Naive thymus-derived CD8-positive, alpha-beta T cell (primary cell): ENCODE results near the gene CACNA1E. TPM values are rescaled to one million over a fixed set of nuclear protein-coding genes. Genes with fewer than 3 reads are reported as not detected.
"Not testable (repeated sequence)": the region's sequence is repeated elsewhere in the genome, so short reads cannot be mapped to it uniquely, and the experiment has no call there.

ENCODE experiments used
- ATAC-seq, 2 donors: fragments of 150-1000 bp; cut with Tn5 transposase in 1 of 2; sonication (Bioruptor Pico), chemical (Tn5 transposase) in 1 of 2; 1 replicate in 1 of 2; 2 replicates in 1 of 2; pipeline ENCODE4 v1.10.0; 2021; ENCODE audit warnings: mild to moderate bottlenecking in 2 of 2, moderate library complexity in 2 of 2
- POLR2A ChIA-PET: fragments of 350-600 bp; sonication (Branson Sonifier 250); formaldehyde crosslinking; loops from one replicate; lab custom pipeline; 2021; ENCODE audit warnings: antibody characterized with exemption; lab: Charles Lee
- DNase-seq, 10 donors: peaks; one replicate each; pipeline versions ENCODE4 v3.0.0 to v3.0.0-alpha.2; 2020 to 2022
- H3K27ac Mint-ChIP-seq, 10 donors: one replicate each; pipeline ENCODE4 v1.8.0; 2020 to 2022; ENCODE audit warnings: mild to moderate bottlenecking in 10 of 10, mixed read lengths in 10 of 10, moderate library complexity in 4 of 10, inconsistent platforms in 1 of 10
- H3K27me3 Mint-ChIP-seq, 5 donors: one replicate each; pipeline ENCODE4 v1.8.0; 2021 to 2022; ENCODE audit warnings: mixed read lengths in 5 of 5
- H3K36me3 Mint-ChIP-seq, 3 donors: one replicate each; pipeline ENCODE4 v1.8.0; 2020 to 2022; ENCODE audit warnings: mixed read lengths in 3 of 3, mild to moderate bottlenecking in 2 of 3, inconsistent platforms in 1 of 3
- H3K4me1 Mint-ChIP-seq, 4 donors: one replicate each; pipeline ENCODE4 v1.8.0; 2021 to 2022; ENCODE audit warnings: mixed read lengths in 4 of 4
- H3K4me3 Mint-ChIP-seq, 10 donors: one replicate each; pipeline ENCODE4 v1.8.0; 2020 to 2022; ENCODE audit warnings: mild to moderate bottlenecking in 10 of 10, mixed read lengths in 10 of 10, moderate library complexity in 6 of 10, inconsistent platforms in 1 of 10
- H3K9me3 Mint-ChIP-seq, 9 donors: one replicate each; pipeline ENCODE4 v1.8.0; 2020 to 2022; ENCODE audit warnings: mixed read lengths in 9 of 9, mild to moderate bottlenecking in 3 of 9, inconsistent platforms in 1 of 9, moderate library complexity in 1 of 9
- polyA plus RNA-seq, 3 donors: library from polyadenylated mRNA; unstranded; fragments of 300-500 nt; fragmentation: Illumina TruSeq; gene quantifications; one replicate each; pipeline ENCODE4 v1.2.3, GENCODE V29; 2021
- total RNA-seq, 8 experiments: library from RNA in 2 of 8; stranded (reverse) in 2 of 8; gene quantifications; one replicate each; pipeline ENCODE4 v1.2.3 and lab custom pipeline; 2021 to 2026

The CACNA1E gene
- total and polyA plus RNA-seq, 5 experiments from 2014 or later = not detected

DNA sequence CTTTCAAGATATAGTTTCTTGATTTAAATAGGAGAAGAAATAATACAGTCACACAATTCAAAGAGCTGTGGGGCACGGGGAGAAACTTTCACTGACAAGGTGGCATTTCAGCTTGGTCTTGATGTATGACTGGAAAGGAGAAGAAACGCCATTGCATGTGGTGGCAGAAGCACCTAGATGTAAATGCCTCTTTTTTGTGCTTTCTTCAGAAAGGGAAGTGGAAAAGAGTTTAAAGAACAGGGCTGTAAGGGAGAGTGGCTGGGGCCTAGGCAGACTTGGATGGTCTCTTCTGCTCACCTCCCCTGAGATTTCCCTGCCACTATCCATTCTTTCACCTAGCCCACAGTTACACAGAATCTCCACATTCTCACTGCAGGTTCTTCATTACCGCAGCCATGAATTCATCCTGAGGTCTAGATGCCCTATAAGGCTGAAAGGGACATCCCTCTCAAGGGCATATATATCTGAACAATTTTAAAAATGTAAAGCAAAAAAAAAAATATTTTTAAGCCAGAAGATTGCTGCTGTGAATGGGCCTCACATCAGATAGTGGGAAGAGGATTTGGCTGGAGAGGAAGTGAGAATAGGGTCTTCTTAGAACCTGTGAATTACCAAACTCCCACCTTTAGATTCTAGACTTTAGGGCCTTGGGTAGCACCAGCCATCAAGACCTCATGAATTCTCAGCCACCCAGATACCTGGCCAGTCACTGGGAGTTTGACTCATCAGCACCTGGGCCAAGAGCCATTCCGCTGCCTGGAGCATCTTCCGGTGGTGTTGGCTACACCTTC, 23.4 kb downstream of the CACNA1E start:
- Mint-ChIP-seq H3K4me1 (peaks cover 0 to 12% (median 0%) of the 10 kb centered on the region in 4 donors), H3K27me3 (peaks cover 5 to 61% (median 15%) of the 10 kb centered on the region in 5 donors), H3K36me3 (no peaks in the 10 kb centered on the region), H3K27ac (no peak overlapping the region), H3K4me3 (no peak overlapping the region), H3K9me3 (no peaks in the 10 kb centered on the region)
- POLR2A ChIA-PET = no interaction called here
- ATAC-seq (no peak), DNase-seq (no peak)

DNA sequence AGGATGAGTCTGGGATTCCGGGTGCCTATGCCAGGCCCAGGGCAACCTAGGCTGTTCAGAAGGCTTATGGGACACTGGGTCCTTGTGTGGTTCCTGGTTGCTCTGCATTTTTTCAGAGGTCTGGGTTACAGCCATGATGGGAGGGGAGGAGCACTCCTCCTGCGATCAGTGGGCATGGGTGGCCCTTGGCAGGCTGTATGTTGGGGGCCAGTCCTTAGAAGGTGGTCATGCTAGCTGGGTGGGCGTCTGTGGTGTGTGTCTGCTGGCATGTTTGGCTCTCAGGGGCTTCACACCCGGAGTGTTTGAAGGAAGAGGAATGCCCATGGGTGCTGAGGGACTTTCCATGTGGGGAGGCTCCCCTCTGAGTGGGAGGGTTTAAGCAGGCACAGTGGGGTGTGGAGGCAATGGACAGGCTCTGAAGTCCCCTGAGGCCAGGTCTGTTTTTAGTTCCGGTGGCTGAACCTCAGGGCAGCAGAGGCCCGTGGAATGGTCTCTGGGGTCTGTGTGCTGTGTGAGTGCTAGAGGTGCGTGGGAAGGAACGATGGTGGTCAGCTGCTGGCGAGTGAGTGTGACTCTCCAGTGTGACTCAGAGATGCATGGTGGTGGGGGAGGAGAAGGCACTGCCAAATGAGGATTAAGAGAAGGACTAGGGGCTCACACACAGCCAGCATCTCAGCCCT, 25.3 kb downstream of the CACNA1E start:
- DNase-seq (no peak), ATAC-seq (no peak)
- H3K9me3 Mint-ChIP-seq = no peaks in the 10 kb centered on the region
- H3K4me1 Mint-ChIP-seq = peaks cover 0 to 12% (median 0%) of the 10 kb centered on the region in 4 donors
- H3K27ac Mint-ChIP-seq = no peak overlapping the region
- POLR2A ChIA-PET = no interaction called here
- no peak overlapping the region for H3K4me3 Mint-ChIP-seq
- no peaks in the 10 kb centered on the region for H3K36me3 Mint-ChIP-seq
- peaks cover 6 to 51% (median 13%) of the 10 kb centered on the region in 5 donors for H3K27me3 Mint-ChIP-seq

DNA sequence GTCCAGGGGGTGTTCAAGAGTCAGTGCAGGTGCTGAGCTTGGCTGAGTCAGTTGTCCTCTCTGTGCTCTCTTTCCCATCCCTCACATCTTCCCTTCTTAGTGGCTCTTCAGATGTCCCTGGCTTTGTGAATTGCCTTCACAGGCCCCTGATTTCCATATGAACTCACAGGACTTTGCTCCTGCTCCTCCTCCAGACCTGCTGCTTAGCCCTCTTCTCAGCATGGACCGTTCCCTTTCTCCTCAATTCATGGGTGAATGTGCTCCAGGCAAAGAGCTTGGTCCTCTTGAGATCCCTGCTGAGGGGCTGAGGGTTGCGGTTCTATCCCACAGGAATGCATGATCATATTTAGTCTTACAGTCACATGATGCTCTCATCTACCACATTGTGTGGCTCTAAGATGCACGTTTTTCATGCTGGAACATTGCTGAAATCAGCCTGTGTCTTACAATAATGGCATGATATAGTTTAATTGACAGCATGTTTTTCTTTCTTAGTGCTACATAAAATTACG, 30.5 kb downstream of the CACNA1E start:
- Mint-ChIP-seq H3K36me3 (no peaks in the 10 kb centered on the region), H3K4me1 (no peaks in the 10 kb centered on the region), H3K27ac (no peak overlapping the region), H3K27me3 (peaks cover 10 to 44% (median 19%) of the 10 kb centered on the region in 5 donors), H3K4me3 (no peak overlapping the region), H3K9me3 (no peaks in the 10 kb centered on the region)
- no peak for DNase-seq
- POLR2A ChIA-PET = no interaction called here
- no peak for ATAC-seq

DNA sequence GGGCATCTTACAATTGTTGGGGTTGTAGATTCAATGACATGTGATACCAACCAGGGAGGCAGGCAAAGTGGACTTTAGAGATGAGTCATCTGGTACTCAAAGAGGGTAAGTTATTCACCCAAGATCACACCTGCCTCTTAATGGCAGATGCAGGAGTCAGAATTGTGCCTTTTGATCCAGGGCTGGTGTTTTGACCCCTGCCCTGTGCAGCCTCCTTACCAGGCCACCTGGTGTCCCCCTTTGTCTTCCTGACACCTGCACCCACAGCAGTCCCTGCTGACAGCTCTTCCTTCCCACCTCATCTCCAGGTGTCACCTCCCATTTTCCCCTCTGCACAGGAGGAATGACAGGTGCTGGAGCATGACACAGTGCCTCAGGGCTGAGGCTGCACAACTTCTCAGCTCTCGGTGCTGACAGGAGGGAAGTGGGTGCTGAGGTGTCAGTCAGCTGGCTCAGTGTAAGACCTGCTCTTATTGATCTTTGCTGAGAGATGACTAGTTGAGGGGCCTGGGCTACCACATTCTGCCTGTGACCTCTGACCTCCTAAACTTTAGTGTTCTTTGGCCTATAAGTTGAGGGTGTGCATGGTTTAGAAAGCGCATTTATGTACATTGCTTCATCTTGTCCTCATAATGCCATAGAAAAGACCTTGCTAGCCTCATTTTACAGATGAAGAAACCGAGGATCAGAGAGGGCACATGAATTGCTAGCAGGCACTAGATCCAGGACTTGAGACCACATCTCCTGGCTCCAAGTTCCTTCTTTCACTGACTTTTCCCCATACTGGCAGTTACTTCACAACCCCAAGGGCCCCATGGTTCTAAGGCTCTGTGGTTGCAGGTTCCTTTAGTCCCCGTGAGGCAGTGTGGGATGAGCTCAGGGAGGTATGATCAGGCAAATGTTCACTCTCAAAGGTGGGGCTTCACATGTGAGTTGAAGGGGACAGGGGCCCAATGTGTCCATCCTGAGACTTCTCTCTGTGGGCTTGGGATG, 31.3 kb downstream of the CACNA1E start:
- Mint-ChIP-seq H3K4me3 (no peak overlapping the region), H3K9me3 (no peaks in the 10 kb centered on the region), H3K36me3 (no peaks in the 10 kb centered on the region), H3K27ac (no peak overlapping the region), H3K4me1 (no peaks in the 10 kb centered on the region), H3K27me3 (peaks cover 10 to 37% (median 19%) of the 10 kb centered on the region in 5 donors)
- ATAC-seq (no peak), DNase-seq (no peak)
- POLR2A ChIA-PET = no interaction called here

DNA sequence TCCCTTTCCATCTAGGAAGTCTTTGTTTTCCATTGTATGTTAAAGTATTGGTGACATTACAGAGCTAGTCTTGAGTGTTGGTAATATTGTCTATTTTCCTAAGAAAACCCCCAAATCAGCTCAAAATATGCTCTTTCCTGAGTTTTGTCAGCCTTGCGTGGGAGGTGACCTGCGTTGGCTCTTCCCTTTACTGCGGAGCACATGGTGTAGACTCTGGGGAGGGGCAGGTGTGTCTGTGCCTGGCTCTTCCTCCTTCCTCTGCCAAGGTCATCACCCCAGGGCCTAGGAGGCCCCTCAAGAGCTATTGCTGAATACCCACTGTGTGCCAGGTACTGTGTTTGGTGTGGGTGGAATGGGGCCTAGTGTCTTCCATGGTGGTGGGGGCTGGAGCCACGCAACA, 33.4 kb downstream of the CACNA1E start:
- Mint-ChIP-seq H3K4me1 (no peaks in the 10 kb centered on the region), H3K36me3 (no peaks in the 10 kb centered on the region), H3K27me3 (peaks cover 3 to 19% (median 10%) of the 10 kb centered on the region in 5 donors), H3K4me3 (no peak overlapping the region), H3K27ac (peak overlapping the region in 1 of 10 donors; percentile 52), H3K9me3 (no peaks in the 10 kb centered on the region)
- ATAC-seq = no peak
- no peak for DNase-seq
- POLR2A ChIA-PET = no interaction called here

DNA sequence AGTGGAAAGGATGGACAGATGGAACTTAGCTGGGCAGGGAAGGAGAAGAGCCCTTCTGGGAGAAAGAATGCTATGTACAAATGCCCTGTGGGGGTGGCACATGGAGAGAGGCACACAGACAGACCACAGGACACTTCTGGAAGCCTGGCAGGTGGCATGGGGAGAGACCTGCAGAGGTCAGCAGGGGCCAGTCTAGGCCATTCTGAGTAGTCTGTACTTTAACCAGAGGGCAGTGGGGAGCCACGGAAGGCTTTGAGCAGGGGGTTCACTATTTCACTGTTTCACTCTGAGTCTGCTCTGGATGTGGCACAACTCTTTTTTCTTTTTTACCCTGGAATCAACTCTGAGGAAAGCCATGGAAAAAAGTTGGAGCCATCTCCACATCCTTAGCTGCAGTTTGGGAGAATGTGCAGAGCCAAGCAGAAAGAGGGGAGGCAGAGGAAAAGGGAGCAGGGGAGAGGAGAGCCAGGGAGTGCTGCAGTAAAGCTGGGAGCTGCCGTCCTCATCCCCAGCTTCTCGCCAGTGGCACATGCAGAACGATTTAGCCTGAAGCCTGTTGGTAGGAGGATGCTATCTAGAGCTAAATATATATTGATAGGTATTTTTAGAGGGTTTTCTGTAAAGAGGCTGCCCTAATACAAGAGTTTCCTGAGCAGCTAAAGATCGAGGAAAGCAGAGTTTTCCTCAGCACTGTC, 34.0 kb downstream of the CACNA1E start:
- Mint-ChIP-seq H3K36me3 (no peaks in the 10 kb centered on the region), H3K27me3 (peaks cover 3 to 13% (median 6%) of the 10 kb centered on the region in 5 donors), H3K4me3 (no peak overlapping the region), H3K9me3 (no peaks in the 10 kb centered on the region), H3K4me1 (no peaks in the 10 kb centered on the region), H3K27ac (peak overlapping the region in 1 of 10 donors; percentile 52)
- POLR2A ChIA-PET = no interaction called here
- no peak for ATAC-seq
- DNase-seq = no peak

DNA sequence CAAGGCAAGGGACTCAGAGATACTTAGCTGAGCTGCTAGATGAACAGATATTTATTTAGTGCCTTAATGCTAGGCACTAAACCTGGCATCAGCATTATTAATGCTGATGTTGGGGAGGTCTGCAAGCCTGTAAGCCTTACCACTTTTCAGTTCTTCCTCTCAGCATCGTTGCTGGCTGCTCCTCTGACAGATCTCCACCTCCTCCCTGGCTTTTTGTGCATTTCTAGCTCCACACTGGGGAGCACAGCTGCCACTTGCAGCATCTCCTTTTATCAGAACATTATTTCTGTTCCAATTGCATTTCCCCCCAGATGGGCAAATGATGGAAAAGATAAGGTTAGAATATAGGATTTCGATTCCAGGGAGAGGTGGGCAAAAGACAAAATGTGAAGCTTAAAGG, 34.8 kb downstream of the CACNA1E start:
- Mint-ChIP-seq H3K9me3 (no peaks in the 10 kb centered on the region), H3K27me3 (peaks cover 5 to 11% (median 9%) of the 10 kb centered on the region in 5 donors), H3K4me3 (no peak overlapping the region), H3K27ac (no peak overlapping the region), H3K36me3 (no peaks in the 10 kb centered on the region), H3K4me1 (no peaks in the 10 kb centered on the region)
- ATAC-seq (no peak), DNase-seq (no peak)
- POLR2A ChIA-PET = no interaction called here

DNA sequence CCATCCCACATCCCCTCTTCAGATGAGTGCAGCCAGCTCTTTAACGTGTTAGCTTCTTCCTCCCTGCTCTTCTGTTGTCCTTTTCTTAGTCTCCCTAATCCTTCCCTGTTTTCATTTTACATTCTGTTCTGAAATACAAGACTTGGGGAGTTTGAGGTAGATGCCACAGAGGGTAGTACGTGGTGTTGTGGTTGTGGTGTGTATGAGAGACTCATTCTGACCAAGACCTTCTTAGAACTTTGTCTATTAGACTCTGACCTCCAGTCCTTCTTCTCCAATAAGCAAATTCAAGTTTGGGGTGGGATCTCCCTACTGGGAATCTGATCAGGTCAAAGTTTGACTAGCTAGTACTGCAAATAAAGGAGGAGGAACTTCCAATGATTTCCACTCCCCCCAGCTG, 39.5 kb downstream of the CACNA1E start:
- peaks cover 0 to 4% (median 0%) of the 10 kb centered on the region in 3 donors for H3K36me3 Mint-ChIP-seq
- peaks cover 1 to 9% (median 4%) of the 10 kb centered on the region in 9 donors for H3K9me3 Mint-ChIP-seq
- H3K27me3 Mint-ChIP-seq = peaks cover 0 to 6% (median 5%) of the 10 kb centered on the region in 5 donors
- DNase-seq (no peak), ATAC-seq (no peak)
- H3K4me3 Mint-ChIP-seq = no peak overlapping the region
- no peaks in the 10 kb centered on the region for H3K4me1 Mint-ChIP-seq
- POLR2A ChIA-PET = no interaction called here
- no peak overlapping the region for H3K27ac Mint-ChIP-seq

DNA sequence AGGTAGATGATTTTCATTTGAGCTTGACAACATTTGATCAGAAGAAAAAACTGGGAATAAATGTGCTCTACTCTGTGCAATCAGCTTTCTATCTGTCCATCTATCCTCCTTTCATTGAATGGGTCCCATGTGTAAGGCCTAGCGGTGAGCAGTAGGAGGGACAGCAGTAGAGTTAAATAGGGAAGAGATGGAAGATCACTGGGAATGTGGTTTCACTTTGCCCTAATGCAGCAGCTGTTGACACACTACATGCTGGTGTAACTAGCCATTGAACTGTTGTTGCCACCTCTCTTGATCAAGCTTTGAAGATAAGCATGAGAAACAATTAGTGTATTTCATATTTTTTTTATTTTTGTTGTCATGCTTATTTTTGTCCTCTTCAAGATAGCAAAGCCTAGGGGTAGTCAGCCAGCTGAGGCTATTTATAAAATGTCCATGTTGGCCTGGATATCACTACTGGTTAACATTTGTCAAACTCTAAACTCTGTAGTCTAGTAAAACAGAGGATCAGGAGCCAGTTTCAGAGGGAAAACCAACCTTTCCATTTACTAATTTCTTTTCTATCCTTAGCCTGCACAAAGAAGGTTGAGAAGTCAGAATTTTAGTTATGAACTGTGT, 41.9 kb downstream of the CACNA1E start:
- no peak for ATAC-seq
- peaks cover 0 to 16% (median 7%) of the 10 kb centered on the region in 5 donors for H3K27me3 Mint-ChIP-seq
- peaks cover 0 to 17% (median 2%) of the 10 kb centered on the region in 3 donors for H3K36me3 Mint-ChIP-seq
- no peak for DNase-seq
- H3K27ac Mint-ChIP-seq = no peak overlapping the region
- POLR2A ChIA-PET = no interaction called here
- H3K4me3 Mint-ChIP-seq = no peak overlapping the region
- H3K9me3 Mint-ChIP-seq = peaks cover 2 to 24% (median 18%) of the 10 kb centered on the region in 9 donors
- H3K4me1 Mint-ChIP-seq = no peaks in the 10 kb centered on the region

DNA sequence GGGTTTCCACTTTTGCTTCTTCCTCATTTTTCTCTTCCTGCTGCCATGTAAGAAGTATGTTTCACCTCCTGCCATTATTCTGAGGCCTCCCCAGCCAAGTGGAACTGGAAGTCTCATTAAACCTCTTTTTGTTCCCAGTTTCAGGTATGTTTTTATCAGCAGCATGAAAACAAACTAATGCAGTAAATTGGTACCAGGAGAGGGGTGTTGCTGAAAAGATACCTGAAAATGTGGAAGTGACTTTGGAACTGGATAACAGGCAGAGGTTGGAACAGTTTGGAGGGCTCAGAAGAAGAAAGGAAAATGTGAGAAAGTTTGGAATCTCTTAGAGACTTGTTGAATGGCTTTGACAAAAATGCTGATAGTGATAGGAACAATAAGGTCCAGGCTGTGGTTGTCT, 44.9 kb downstream of the CACNA1E start:
- Mint-ChIP-seq H3K36me3 (peaks cover 0 to 18% (median 2%) of the 10 kb centered on the region in 3 donors), H3K27me3 (peaks cover 11 to 29% (median 13%) of the 10 kb centered on the region in 5 donors), H3K9me3 (peaks cover 2 to 27% (median 18%) of the 10 kb centered on the region in 9 donors)
- ATAC-seq, POLR2A ChIA-PET, H3K27ac Mint-ChIP-seq, H3K4me1 Mint-ChIP-seq, H3K4me3 Mint-ChIP-seq, DNase-seq: not testable (repeated sequence)

DNA sequence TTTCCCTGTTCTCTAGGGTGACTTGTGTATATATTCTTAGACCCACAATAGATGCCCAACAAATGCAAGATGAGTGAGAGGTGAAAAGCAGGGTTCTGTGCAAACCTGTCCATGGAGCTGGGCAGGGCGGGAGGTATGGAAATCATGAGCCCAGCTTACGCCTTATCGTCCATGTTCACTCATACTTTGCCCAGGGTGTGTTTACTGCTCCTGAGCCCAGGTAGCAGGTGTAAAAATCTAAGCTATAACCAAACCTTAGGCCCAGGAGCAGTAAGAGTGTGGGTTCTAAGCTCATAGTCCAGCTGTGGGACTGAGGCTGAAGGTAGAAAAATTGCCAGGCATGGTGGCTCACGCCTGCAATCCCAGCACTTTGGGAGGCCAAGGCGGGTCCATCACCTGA, 48.1 kb downstream of the CACNA1E start:
- Mint-ChIP-seq H3K27ac (no peak overlapping the region), H3K36me3 (peaks cover 0 to 18% (median 2%) of the 10 kb centered on the region in 3 donors), H3K4me1 (no peaks in the 10 kb centered on the region), H3K9me3 (peaks cover 2 to 27% (median 18%) of the 10 kb centered on the region in 9 donors), H3K4me3 (no peak overlapping the region), H3K27me3 (peaks cover 13 to 30% (median 21%) of the 10 kb centered on the region in 5 donors)
- ATAC-seq = no peak
- POLR2A ChIA-PET = no interaction called here
- no peak for DNase-seq
